ENCODE data around the gene FCHO2.

Gene FCHO2

GRCh38 chr5:73115399-73116051, 159.7 kb downstream of the FCHO2 start:
- no peak for DNase-seq

DNA sequence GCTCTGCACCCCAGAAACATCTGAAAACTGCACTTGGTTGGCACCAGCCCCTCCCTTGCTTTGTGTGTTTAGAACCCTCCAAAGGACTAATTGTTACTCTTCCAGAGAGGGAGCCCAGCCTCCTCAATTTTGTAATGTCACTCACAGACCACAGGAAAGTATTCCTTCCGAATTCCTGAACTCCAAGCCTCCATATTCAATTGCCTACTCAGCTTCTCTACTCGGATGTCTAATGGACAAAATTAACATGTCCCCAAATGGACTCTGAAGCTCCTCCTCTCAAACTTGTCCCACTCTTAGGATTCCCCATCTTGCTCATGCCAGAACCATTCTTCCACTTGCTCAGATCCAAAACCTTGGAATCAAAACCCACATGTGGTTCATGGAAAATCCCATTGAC, 160.7 kb downstream of the FCHO2 start:
- DNase-seq, result no peak

GRCh38 chr5:73117088-73117740, 161.4 kb downstream of the FCHO2 start:
- DNase-seq, result no peak

- no peak for DNase-seq
Observed at GRCh38 chr5:73118391-73118973, 162.6 kb downstream of the FCHO2 start.

GRCh38 chr5:73119451-73120157, 163.8 kb downstream of the FCHO2 start:
- DNase-seq, result no peak

DNA sequence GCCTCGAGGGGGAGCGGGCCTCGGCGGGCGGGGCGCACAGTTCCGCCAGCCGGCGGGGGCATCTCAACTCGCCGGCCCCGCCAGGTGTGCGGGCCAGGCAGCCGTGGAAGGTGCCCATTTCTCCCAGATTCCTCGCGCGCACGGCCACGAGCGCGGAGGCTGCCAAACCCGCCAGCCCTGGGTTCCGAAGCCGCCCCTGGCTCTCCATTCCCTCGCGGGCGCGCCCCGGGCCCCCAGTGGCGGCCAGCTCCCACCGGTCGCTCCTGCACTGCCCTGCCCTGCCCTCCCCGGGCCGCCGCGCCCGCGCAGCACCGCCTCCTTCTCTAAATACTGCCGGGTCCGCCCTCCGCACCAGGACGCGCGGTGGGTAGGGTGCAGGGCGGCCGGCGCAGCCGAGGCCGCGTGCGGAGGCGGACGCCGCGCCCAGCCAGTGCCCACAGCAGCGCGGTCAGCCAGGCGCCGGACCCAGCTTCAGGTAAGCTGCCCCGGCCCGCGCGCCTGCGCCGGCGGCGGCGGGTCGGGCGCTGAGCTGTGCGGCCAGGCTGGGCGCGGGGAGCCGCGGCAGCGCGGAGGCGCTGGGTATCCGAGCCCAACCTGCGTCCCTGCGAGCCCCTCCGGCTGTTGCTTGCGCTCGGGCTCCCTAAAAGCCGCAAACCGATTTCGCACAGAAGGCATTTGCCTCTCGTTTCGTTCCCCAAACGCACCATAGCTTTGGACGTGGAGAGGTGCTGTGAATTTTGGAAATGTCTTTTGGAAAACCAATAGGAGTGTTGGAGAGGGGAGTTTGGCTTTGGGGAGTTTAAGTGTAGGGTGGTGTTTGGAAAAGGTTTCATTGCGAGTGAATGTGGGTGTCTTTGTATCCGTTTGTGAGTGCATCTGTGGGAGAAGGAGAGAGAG, 164.6 kb downstream of the FCHO2 start, which contains the start of gene TMEM171:
Gene TMEM171 (plus strand): TSS at position 354 of the 897 bp plus-strand sequence. CDS start 2,799 bp downstream, outside the sequence.
- DNase-seq, result no peak

DNA sequence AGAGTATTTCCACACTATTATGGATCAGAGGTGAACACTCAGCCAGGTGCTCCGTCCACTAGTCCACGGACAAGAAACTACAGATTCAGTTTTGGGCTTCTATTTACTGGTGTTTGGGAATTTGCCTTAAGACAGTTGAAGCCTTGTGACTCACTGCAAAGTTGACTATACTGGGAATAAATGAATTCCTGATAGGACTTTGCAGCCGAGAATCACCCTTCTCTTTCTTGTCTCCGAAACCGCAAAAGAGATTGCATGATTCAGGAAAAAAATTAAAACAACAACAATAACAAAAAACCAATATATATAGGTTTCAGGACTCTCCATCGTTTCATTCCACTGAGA, 165.2 kb downstream of the FCHO2 start:
- DNase-seq, result no peak

GRCh38 chr5:73122875-73123810, 167.3 kb downstream of the FCHO2 start:
- DNase-seq, result no peak

GRCh38 chr5:73125289-73125688, 169.4 kb downstream of the FCHO2 start:
- DNase-seq, result no peak

- DNase-seq, result no peak
Observed at GRCh38 chr5:73126381-73126780, 170.5 kb downstream of the FCHO2 start.

- DNase-seq, result no peak
Observed at GRCh38 chr5:73126957-73127356, 171.1 kb downstream of the FCHO2 start.

- DNase-seq, result no peak
Observed at GRCh38 chr5:73129143-73129542, 173.3 kb downstream of the FCHO2 start.

DNA sequence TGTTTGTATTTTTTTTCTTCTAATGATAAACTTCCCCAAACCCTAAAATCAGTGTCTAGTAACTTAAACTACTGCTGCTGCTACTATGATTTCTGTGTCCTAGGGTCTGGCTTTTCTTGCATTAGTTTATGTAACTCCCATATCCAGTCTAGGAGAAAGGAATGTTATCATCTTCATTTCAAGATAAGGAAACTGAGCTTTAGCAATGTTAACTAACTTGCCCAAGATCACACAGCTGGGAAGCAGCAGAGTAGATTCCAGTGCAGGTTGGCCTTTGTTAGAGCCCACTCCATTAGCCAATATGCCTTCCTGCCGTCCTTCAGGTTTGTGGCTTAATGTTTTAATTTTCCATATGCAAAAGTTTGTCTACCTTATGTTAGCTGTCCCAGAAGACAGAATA, 175.0 kb downstream of the FCHO2 start:
- no peak for DNase-seq

DNA sequence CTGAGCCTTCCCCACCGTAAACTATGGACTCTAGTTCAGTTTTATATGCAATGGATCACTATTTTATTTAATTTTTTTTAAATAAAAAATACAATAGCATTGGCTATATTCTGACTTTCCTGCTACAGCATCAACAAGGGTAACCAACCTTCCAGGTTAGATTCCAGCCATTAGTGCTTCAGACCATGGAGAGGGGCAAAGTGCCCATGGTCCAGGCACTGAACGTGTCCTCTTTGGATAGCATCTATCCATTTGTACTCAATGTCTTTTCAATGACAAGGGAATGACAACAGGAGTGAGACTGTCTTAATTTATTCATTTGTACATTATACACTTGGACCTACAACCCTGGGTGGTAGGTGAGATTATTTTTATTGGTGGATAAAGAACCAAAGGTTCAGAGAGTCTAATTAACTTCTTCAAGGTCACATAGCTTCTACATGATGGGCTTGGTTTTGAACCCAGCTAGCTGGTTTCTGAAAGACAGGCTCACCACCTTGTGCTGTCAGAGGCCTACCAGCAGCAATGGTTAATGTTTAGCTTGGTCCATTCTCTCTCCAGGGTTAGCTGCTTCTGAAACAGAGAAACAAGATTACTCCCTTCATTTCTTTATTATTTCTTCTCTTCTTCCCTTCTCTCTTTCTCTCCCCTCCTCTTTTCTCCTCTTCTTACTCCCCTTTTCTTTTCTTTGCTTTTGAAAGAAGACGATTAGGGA, 176.0 kb downstream of the FCHO2 start:
- no peak for DNase-seq

GRCh38 chr5:73132759-73133158, 176.9 kb downstream of the FCHO2 start:
- no peak for DNase-seq

GRCh38 chr5:73135021-73135420, 179.2 kb downstream of the FCHO2 start:
- DNase-seq, result no peak

DNA sequence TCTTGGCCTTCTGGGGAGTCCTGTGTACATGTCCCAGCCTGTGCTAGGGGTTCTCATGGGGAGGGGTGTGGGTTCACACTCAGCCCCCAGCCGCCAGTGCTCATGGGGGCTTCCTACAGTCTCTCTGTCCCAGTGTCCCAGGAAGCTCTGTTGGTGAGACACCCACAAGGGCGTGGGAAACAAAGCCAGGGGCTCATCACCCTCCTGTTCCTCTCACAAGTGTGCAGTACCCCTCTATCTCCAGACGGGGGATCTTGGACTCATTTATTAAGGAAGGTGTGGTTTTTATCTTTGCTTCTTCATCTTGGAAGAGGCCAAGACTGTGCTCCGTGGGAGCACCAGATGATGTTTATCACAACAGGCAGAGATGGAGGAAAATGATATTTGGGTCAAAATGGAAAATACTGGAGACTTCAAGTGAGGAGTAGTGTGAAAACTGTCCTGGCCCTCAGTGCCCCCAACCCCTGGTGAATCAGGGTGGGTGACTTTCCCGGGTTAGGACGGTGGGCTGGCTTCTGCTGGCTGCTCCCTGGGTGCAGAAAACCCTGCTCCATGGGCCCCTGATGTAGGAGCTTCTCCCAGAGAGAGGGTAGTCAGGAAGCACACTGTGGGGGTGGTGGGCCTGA, 179.7 kb downstream of the FCHO2 start:
- no peak for DNase-seq

DNA sequence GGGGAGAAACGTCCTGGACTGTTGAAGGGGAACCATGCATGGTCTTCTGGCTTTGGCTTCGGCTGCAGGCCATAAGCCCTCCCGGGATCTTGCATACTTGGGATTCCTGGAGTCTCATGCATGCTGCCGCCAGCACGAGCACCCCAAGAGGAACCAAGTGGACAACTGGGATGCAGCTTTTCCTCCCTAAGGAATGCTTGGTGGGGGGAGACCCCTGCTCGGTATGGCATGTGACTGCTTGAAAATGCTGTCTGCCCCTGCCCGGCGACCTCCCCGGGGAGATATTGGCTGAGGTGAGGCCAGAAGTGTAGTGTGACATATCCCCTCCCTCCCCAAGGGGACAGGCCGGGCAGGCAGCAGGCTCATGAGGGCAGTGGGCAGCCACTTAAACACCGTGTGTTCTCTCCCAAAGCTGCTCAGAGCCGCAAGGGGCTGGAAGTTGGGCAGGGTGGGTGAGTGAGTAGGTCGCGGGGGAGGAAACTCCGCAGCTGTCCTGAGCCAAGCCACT, 180.3 kb downstream of the FCHO2 start:
- no peak for DNase-seq

- DNase-seq, result no peak
Observed at GRCh38 chr5:73137563-73138530, 182.0 kb downstream of the FCHO2 start.
